IMR-90 (cell line): ENCODE results near the gene SLC13A5. TPM values are rescaled to one million over a fixed set of nuclear protein-coding genes. Genes with fewer than 3 reads are reported as not detected.

Experiments used
- ATAC-seq: fragments of 200-7000 bp; cut with Tn5 transposase; 2 replicates; pipeline ENCODE4 v1.9.1; 2020; ENCODE audit warnings: low read depth, mild to moderate bottlenecking, moderate library complexity
- BruUV-seq: library from RNA; stranded (reverse); fragments of 400-500 nt; replicated peaks from 2 replicates; lab custom pipeline; 2021; lab: Mats Ljungman, UMichigan
- CTCF ChIA-PET: fragments of 300-600 bp; formaldehyde crosslinking; extraction: SDS; loops from one replicate; lab custom pipeline; 2021; ENCODE audit warnings: antibody characterized with exemption; lab: Yijun Ruan, JAX
- POLR2A ChIA-PET: fragments of 300-600 bp; sonication (Branson Sonifier 250); formaldehyde crosslinking; loops from one replicate; lab custom pipeline; 2022; ENCODE audit warnings: antibody characterized with exemption; ENCODE audit not compliant: unreplicated experiment; lab: Charles Lee
- DNase-seq: peaks from one replicate; pipeline ENCODE4 v3.0.0; 2013
- H2AFZ ChIP-seq: replicated peaks from 2 replicates; pipeline ENCODE3; 2013; ENCODE audit warnings: low read length, mild to moderate bottlenecking; ENCODE audit not compliant: poor library complexity
- H2AK5ac ChIP-seq: 2 replicates; pipeline ENCODE4 v1.6.1; 2013; ENCODE audit warnings: low read depth, low read length, inconsistent platforms
- H2AK9ac ChIP-seq: replicated peaks from 2 replicates; pipeline ENCODE3; 2013; ENCODE audit warnings: mild to moderate bottlenecking, low read depth, low read length, moderate library complexity; ENCODE audit not compliant: poor library complexity
- H2BK120ac ChIP-seq: 2 replicates; pipeline ENCODE4 v1.6.1; 2013; ENCODE audit warnings: low read depth, low read length, inconsistent platforms
- H2BK15ac ChIP-seq: 3 replicates; pipeline ENCODE4 v1.6.1; 2013; ENCODE audit warnings: low read depth, low read length, inconsistent platforms
- H2BK20ac ChIP-seq: 2 replicates; pipeline ENCODE4 v1.6.1; 2013; ENCODE audit warnings: low read depth, mild to moderate bottlenecking, inconsistent platforms, low read length, moderate library complexity
- H2BK5ac ChIP-seq: 2 replicates; pipeline ENCODE4 v1.6.1; 2013; ENCODE audit warnings: mild to moderate bottlenecking, low read depth, low read length, inconsistent platforms; ENCODE audit not compliant: poor library complexity, severe bottlenecking
- H3K14ac ChIP-seq: replicated peaks from 2 replicates; pipeline ENCODE4 v1.6.1; 2013; ENCODE audit warnings: low read depth, low read length, inconsistent platforms
- H3K18ac ChIP-seq: 2 replicates; pipeline ENCODE4 v1.6.1; 2013; ENCODE audit warnings: low read depth, low read length, control low read depth
- H3K23ac ChIP-seq: 2 replicates; pipeline ENCODE4 v1.6.1; 2013; ENCODE audit warnings: low read depth, low read length, inconsistent platforms
- H3K27ac ChIP-seq: 2 replicates; pipeline ENCODE4 v1.5.1; 2013; ENCODE audit warnings: mild to moderate bottlenecking, control low read depth, low read length; ENCODE audit not compliant: insufficient read depth
- H3K27me3 ChIP-seq: 2 replicates; pipeline ENCODE4 v1.6.1; 2013; ENCODE audit warnings: low read length; ENCODE audit not compliant: control insufficient read depth, insufficient read depth
- H3K36me3 ChIP-seq: 2 replicates; pipeline ENCODE4 v1.6.1; 2013; ENCODE audit warnings: low read length, mixed read lengths; ENCODE audit not compliant: control insufficient read depth, insufficient read depth
- H3K4ac ChIP-seq: 2 replicates; pipeline ENCODE4 v1.6.1; 2013; ENCODE audit warnings: low read depth, low read length, inconsistent platforms
- H3K4me1 ChIP-seq: 2 replicates; pipeline ENCODE4 v1.6.1; 2013; ENCODE audit warnings: low read length, mixed read lengths; ENCODE audit not compliant: control insufficient read depth, insufficient read depth
- H3K4me2 ChIP-seq: 2 replicates; pipeline ENCODE4 v1.6.1; 2013; ENCODE audit warnings: low read depth, mild to moderate bottlenecking, control low read depth, low read length, moderate library complexity
- H3K4me3 ChIP-seq: 2 replicates; pipeline ENCODE4 v1.5.1; 2013; ENCODE audit warnings: low read depth, mild to moderate bottlenecking, control low read depth, low read length, moderate library complexity; ENCODE audit not compliant: insufficient read depth
- H3K56ac ChIP-seq: 2 replicates; pipeline ENCODE4 v1.6.1; 2013; ENCODE audit warnings: low read length, inconsistent platforms; ENCODE audit not compliant: insufficient read depth; ENCODE audit errors: extremely low read depth
- H3K79me1 ChIP-seq, 2 experiments: 2 replicates each; pipeline ENCODE4 v1.6.1; 2013; ENCODE audit warnings: low read length in 2 of 2, inconsistent platforms in 1 of 2, low read depth in 1 of 2
- H3K9ac ChIP-seq: 2 replicates; pipeline ENCODE4 v1.6.1; 2013; ENCODE audit warnings: low read depth, low read length, control low read depth
- H3K9me1 ChIP-seq: 2 replicates; pipeline ENCODE4 v1.6.1; 2013; ENCODE audit warnings: low read length, inconsistent platforms; ENCODE audit not compliant: insufficient read depth
- H3K9me3 ChIP-seq: 2 replicates; pipeline ENCODE4 v1.6.1; 2013; ENCODE audit warnings: low read length; ENCODE audit not compliant: control insufficient read depth, insufficient read depth
- H4K20me1 ChIP-seq: 2 replicates; pipeline ENCODE4 v1.6.1; 2013; ENCODE audit warnings: low read length, inconsistent platforms; ENCODE audit not compliant: insufficient read depth
- H4K5ac ChIP-seq: 2 replicates; pipeline ENCODE4 v1.6.1; 2013; ENCODE audit warnings: mild to moderate bottlenecking, low read depth, low read length, control low read depth
- H4K8ac ChIP-seq, 2 experiments: 2 replicates each; pipeline ENCODE4 v1.6.1; 2013; ENCODE audit warnings: low read depth in 2 of 2, low read length in 2 of 2, control low read depth in 1 of 2, inconsistent platforms in 1 of 2
- H4K91ac ChIP-seq: 2 replicates; pipeline ENCODE4 v1.6.1; 2013; ENCODE audit warnings: low read depth, low read length, inconsistent platforms; ENCODE audit not compliant: insufficient read depth
- BHLHE40 ChIP-seq: fragments of 150-350 bp; IDR thresholded peaks from 2 replicates; pipeline ENCODE4 v1.6.1; 2016; ENCODE audit warnings: mild to moderate bottlenecking, low read depth, low read length
- CEBPB ChIP-seq: IDR thresholded peaks from 2 replicates; pipeline ENCODE4 v1.6.1; 2012; ENCODE audit warnings: low read depth, low read length, improper control_type of control experiment
- CHD1 ChIP-seq: IDR thresholded peaks from 2 replicates; pipeline ENCODE4 v1.6.1; 2012; ENCODE audit warnings: low read depth, low read length, improper control_type of control experiment
- MAFK ChIP-seq: IDR thresholded peaks from 2 replicates; pipeline ENCODE4 v1.6.1; 2012; ENCODE audit warnings: low read depth, low read length, improper control_type of control experiment
- MAZ ChIP-seq: IDR thresholded peaks from 2 replicates; pipeline ENCODE4 v1.6.1; 2012; ENCODE audit warnings: low read depth, mild to moderate bottlenecking, low read length, improper control_type of control experiment, moderate library complexity, borderline replicate concordance
- MXI1 ChIP-seq: IDR thresholded peaks from 2 replicates; pipeline ENCODE4 v1.6.1; 2012; ENCODE audit warnings: low read depth, mild to moderate bottlenecking, low read length, moderate library complexity, borderline replicate concordance
- POLR2A ChIP-seq: IDR thresholded peaks from 2 replicates; pipeline ENCODE4 v1.6.1; 2012; ENCODE audit warnings: mild to moderate bottlenecking, low read depth, low read length
- RAD21 ChIP-seq: IDR thresholded peaks from 2 replicates; pipeline ENCODE4 v1.6.1; 2012; ENCODE audit warnings: low read length, improper control_type of control experiment
- WGBS, 2 experiments: methylation state at CpG; one replicate each; pipeline versions ENCODE4 v1.1.5 to v1.1.7; 2013; ENCODE audit warnings: missing lambda C conversion rate in 2 of 2; ENCODE audit not compliant: insufficient read length in 1 of 2; ENCODE audit errors: extremely low coverage in 2 of 2; 5-methylcytosine and 5-hydroxymethylcytosine counted together
- dilution Hi-C: fragments of 300-500 bp; cut with HindIII; formaldehyde crosslinking; loops from one replicate; pipeline ENCODE4 v1.14.3; 2018; ENCODE audit warnings: low sequenced_read_pairs; ENCODE audit not compliant: unreplicated experiment
- in situ Hi-C: fragments of 300-500 bp; cut with MboI; formaldehyde crosslinking; loops from 3 replicates; pipeline ENCODE4 v1.14.3; 2019; ENCODE audit warnings: low sequenced_read_pairs, inconsistent platforms, mixed read lengths
- intact Hi-C: fragments of 100-400 bp; cut with micrococcal nuclease; formaldehyde crosslinking; loops from 2 replicates; pipeline ENCODE4 v1.10.0; 2022
- polyA plus RNA-seq, 3 experiments: library from polyadenylated mRNA; depleted of rRNA; stranded (reverse); fragments of >200 nt; gene quantifications; 2 replicates each; pipeline ENCODE4 v1.2.3, GENCODE V29; 2012; ENCODE audit warnings: low replicate concordance in 1 of 3
- total RNA-seq: library from RNA; depleted of rRNA; stranded (reverse); fragments of >200 nt; gene quantifications from 2 replicates; pipeline ENCODE4 v1.2.3, GENCODE V29; 2012
- TF ChIP-seq, protein P1 (sequence below): fragments of 150-350 bp; IDR thresholded peaks from 2 replicates; pipeline ENCODE4 v1.6.1; 2016; ENCODE audit warnings: low read depth, mild to moderate bottlenecking, low read length, moderate library complexity, borderline replicate concordance
- TF ChIP-seq, protein P2 (sequence below): fragments of 150-350 bp; IDR thresholded peaks from 2 replicates; pipeline ENCODE4 v1.6.1; 2017; ENCODE audit warnings: mild to moderate bottlenecking, antibody characterized with exemption, low read length, low read depth

SLC13A5 gene
- total and polyA plus RNA-seq, 2 of the 4 experiments (the other 2 are of a cell fraction), result not detected

GRCh38 chr17:6708357-6708961, 4.7 kb downstream of the SLC13A5 start:
- H2AK9ac ChIP-seq, result no peak overlapping the region
- intact Hi-C loops, result no loop called here
- CTCF ChIA-PET, result no interaction called here
- H2AK5ac ChIP-seq, result no peak overlapping the region
- no CpG with 5 or more reads among the region's 12 CpGs for WGBS, 2 experiments
- H3K27ac ChIP-seq, result no peak overlapping the region
- no peaks in the 10 kb centered on the region for H3K36me3 ChIP-seq
- peaks cover 35% of the 10 kb centered on the region for H3K27me3 ChIP-seq
- no peaks in the 10 kb centered on the region for H3K79me1 ChIP-seq
- no TSS peak for BruUV-seq
- DNase-seq (no peak), ATAC-seq (no peak)
- H4K20me1 ChIP-seq, result no peaks in the 10 kb centered on the region
- H4K91ac ChIP-seq, result no peak overlapping the region
- no peak overlapping the region for H3K4me3 ChIP-seq
- H4K8ac ChIP-seq, result no peak overlapping the region
- no peak overlapping the region for H3K4ac ChIP-seq
- H3K14ac ChIP-seq, result no peak overlapping the region
- dilution Hi-C loops, result no loop called here
- TF ChIP-seq MXI1 (no peak), BHLHE40 (no peak), POLR2A (no peak), CEBPB (no peak), MAZ (no peak), RAD21 (no peak), CHD1 (no peak), MAFK (no peak)
- TF ChIP-seq, protein P1, sequence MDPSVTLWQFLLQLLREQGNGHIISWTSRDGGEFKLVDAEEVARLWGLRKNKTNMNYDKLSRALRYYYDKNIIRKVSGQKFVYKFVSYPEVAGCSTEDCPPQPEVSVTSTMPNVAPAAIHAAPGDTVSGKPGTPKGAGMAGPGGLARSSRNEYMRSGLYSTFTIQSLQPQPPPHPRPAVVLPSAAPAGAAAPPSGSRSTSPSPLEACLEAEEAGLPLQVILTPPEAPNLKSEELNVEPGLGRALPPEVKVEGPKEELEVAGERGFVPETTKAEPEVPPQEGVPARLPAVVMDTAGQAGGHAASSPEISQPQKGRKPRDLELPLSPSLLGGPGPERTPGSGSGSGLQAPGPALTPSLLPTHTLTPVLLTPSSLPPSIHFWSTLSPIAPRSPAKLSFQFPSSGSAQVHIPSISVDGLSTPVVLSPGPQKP, result no peak
- TF ChIP-seq, protein P2, sequence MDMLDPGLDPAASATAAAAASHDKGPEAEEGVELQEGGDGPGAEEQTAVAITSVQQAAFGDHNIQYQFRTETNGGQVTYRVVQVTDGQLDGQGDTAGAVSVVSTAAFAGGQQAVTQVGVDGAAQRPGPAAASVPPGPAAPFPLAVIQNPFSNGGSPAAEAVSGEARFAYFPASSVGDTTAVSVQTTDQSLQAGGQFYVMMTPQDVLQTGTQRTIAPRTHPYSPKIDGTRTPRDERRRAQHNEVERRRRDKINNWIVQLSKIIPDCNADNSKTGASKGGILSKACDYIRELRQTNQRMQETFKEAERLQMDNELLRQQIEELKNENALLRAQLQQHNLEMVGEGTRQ, result no peak
- no peak overlapping the region for H3K56ac ChIP-seq
- no peak overlapping the region for H2BK20ac ChIP-seq
- POLR2A ChIA-PET, result no interaction called here
- H3K9ac ChIP-seq, result no peak overlapping the region
- H3K9me1 ChIP-seq, result no peaks in the 10 kb centered on the region
- H3K4me2 ChIP-seq, result no peak overlapping the region
- no peak overlapping the region for H3K18ac ChIP-seq
- no peak overlapping the region for H4K5ac ChIP-seq
- no peaks in the 10 kb centered on the region for H3K9me3 ChIP-seq
- H3K23ac ChIP-seq, result no peak overlapping the region
- no peak overlapping the region for H2AFZ ChIP-seq
- no peak overlapping the region for H2BK120ac ChIP-seq
- H2BK5ac ChIP-seq, result no peak overlapping the region
- no peak overlapping the region for H2BK15ac ChIP-seq
- in situ Hi-C loops, result no loop called here
- no peaks in the 10 kb centered on the region for H3K4me1 ChIP-seq
